ENCODE measurements around the gene ITGAX. TPM values are rescaled to one million over a fixed set of nuclear protein-coding genes. Genes with fewer than 3 reads are reported as not detected.

The ITGAX gene
- total RNA-seq, 1 experiment from 2014 or later = 1.9 TPM

DNA sequence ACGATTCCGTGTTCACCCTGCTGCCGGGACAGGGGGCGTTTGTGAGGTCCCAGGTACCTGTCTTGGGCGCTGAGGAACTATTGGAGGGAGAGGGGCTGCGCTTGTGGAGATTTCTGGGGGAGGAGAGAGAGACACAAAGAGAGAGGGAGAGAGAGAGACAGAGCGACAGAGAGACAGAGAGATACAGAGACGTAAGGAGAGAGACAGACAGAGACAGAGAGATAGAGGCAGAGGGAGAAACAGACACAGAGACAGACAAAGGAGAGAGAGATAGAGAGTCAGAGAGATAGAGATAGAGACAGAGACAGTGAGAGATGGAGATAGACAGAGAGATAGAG lies 24.5 kb upstream of the ITGAX start:
- Histone ChIP-seq H3K4me2 (ENCODE audit: low read length) (no peak overlapping the region), H2AFZ (ENCODE audit: low read depth, low read length, poor library complexity, severe bottlenecking) (no peak overlapping the region), H3K79me2 (ENCODE audit: insufficient read depth, low read length) (no peaks in the 10 kb centered on the region), H4K20me1 (ENCODE audit: insufficient read depth) (no peaks in the 10 kb centered on the region), H3K27ac (ENCODE audit: low read depth, low read length) (no peak overlapping the region), H3K9ac (ENCODE audit: low read length) (no peak overlapping the region), H3K9me2 (ENCODE audit: insufficient read depth) (no peaks in the 10 kb centered on the region), H3K4me3 (replicated peaks in 1 of 2; ENCODE audit: low read depth in 1 of 2, low read length in 2 of 2) (no peak overlapping the region), H3K9me3 (ENCODE audit: control insufficient read depth in 1 of 2, insufficient read depth in 1 of 2, low read depth in 1 of 2, low read length in 2 of 2) (no peaks in the 10 kb centered on the region), H3K36me3 (ENCODE audit: control insufficient read depth in 1 of 2, insufficient read depth in 2 of 2, low read length in 2 of 2) (no peaks in the 10 kb centered on the region), H3K27me3 (ENCODE audit: insufficient read depth, low read length) (no peaks in the 10 kb centered on the region), H3K4me1 (ENCODE audit: control insufficient read depth in 1 of 2, insufficient read depth in 2 of 2, low read length in 2 of 2) (0 out of 4 replicates have a peak, but pooled peaks cover 0 to 3% of the 10 kb centered on the region in 2 experiments)
- intact Hi-C loops (cut with micrococcal nuclease) = no loop called here
- no peak for DNase-seq (ENCODE audit: low read depth, low spot score)
- ChIA-PET RAD21 (ENCODE audit: low non-redundant PET in 1 of 2, low total read pairs in 2 of 2, uncharacterized antibody in 2 of 2, unreplicated experiment in 2 of 2) (no interaction called here), POLR2A (no interaction called here), CTCF (no interaction called here)
- no peak for ATAC-seq
- TF ChIP-seq FOSL1 (IDR thresholded peaks at IDR 0.05; ENCODE audit: low read depth) (no peak), ELF1 (IDR thresholded peaks at IDR 0.05; ENCODE audit: borderline replicate concordance, low read depth) (no peak), SIN3A (IDR thresholded peaks at IDR 0.05; ENCODE audit: low read depth) (no peak), ZFX (IDR thresholded peaks at IDR 0.05) (no peak), CTCF (IDR thresholded peaks at IDR 0.05 in 2 of 3, conservative IDR thresholded peaks at IDR 0.05 in 1 of 3; ENCODE audit: borderline replicate concordance in 1 of 3, insufficient read depth in 1 of 3, low read depth in 2 of 3, low read length in 2 of 3) (no peak), EGR1 (IDR thresholded peaks at IDR 0.05; ENCODE audit: low read depth) (no peak), EZH2 (IDR thresholded peaks at IDR 0.05) (no peak), TCF7L2 (IDR thresholded peaks at IDR 0.05; ENCODE audit: borderline replicate concordance, extremely low read depth, insufficient read depth, insufficient read length) (no peak), SRF (IDR thresholded peaks at IDR 0.05; ENCODE audit: low read depth) (no peak), EZH2phosphoT487 (IDR thresholded peaks at IDR 0.05; ENCODE audit: borderline replicate concordance) (no peak), RAD21 (IDR thresholded peaks at IDR 0.05; ENCODE audit: low read depth) (no peak), POLR2AphosphoS5 (IDR thresholded peaks at IDR 0.05; ENCODE audit: low read depth, low read length) (no peak), JUND (IDR thresholded peaks at IDR 0.05) (no peak), ATF3 (IDR thresholded peaks at IDR 0.05) (no peak), ZNF274 (IDR thresholded peaks at IDR 0.05; ENCODE audit: low read depth, low read length) (no peak), POLR2A (IDR thresholded peaks at IDR 0.05; ENCODE audit: borderline replicate concordance, extremely low read depth, insufficient read depth, insufficient read length) (no peak), YY1 (IDR thresholded peaks at IDR 0.05; ENCODE audit: extremely low read depth, insufficient replicate concordance, low read depth, low read length) (no peak)
- TF ChIP-seq, protein P1, sequence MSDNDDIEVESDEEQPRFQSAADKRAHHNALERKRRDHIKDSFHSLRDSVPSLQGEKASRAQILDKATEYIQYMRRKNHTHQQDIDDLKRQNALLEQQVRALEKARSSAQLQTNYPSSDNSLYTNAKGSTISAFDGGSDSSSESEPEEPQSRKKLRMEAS (IDR thresholded peaks at IDR 0.05) = no peak
- TF ChIP-seq, protein P2, sequence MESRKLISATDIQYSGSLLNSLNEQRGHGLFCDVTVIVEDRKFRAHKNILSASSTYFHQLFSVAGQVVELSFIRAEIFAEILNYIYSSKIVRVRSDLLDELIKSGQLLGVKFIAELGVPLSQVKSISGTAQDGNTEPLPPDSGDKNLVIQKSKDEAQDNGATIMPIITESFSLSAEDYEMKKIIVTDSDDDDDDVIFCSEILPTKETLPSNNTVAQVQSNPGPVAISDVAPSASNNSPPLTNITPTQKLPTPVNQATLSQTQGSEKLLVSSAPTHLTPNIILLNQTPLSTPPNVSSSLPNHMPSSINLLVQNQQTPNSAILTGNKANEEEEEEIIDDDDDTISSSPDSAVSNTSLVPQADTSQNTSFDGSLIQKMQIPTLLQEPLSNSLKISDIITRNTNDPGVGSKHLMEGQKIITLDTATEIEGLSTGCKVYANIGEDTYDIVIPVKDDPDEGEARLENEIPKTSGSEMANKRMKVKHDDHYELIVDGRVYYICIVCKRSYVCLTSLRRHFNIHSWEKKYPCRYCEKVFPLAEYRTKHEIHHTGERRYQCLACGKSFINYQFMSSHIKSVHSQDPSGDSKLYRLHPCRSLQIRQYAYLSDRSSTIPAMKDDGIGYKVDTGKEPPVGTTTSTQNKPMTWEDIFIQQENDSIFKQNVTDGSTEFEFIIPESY (IDR thresholded peaks at IDR 0.05; ENCODE audit: extremely low read depth, insufficient replicate concordance, low read length) = no peak
- BruUV-seq (replicated peaks) = no TSS peak
